ENCODE results near the gene PLCG2. TPM values are rescaled to one million over a fixed set of nuclear protein-coding genes. Genes with fewer than 3 reads are reported as not detected.

PLCG2 gene
- total and polyA plus RNA-seq, 2 of the 8 experiments (the other 6 are each of a cell fraction or from before 2014, with no cell fraction given), result 6.1 to 6.9 TPM

- peak in 1 of 2 experiments; percentile 28; a peak in 2 of 4 replicates for TF ChIP-seq HDAC2 (IDR thresholded peaks at IDR 0.05; ENCODE audit: borderline replicate concordance in 1 of 2, low read depth in 2 of 2, low read length in 2 of 2)
- no peak for TF ChIP-seq NANOG (IDR thresholded peaks at IDR 0.05; ENCODE audit: insufficient read depth, low read depth, low read length, poor library complexity, severe bottlenecking)
- 0 out of 3 replicates have a peak, but pooled peaks of 1 of the 2 experiments have one; percentile 36 for TF ChIP-seq EP300 (IDR thresholded peaks at IDR 0.05; ENCODE audit: borderline replicate concordance in 1 of 2, low read depth in 2 of 2, low read length in 2 of 2)
- TF ChIP-seq CREB1 (IDR thresholded peaks at IDR 0.05), result no peak
- TF ChIP-seq SIX5 (IDR thresholded peaks at IDR 0.05; ENCODE audit: low read depth, low read length), result no peak
- no peak for TF ChIP-seq BACH1 (IDR thresholded peaks at IDR 0.05; ENCODE audit: low read length)
Observed at GRCh38 chr16:81939164-81940056, 160.3 kb downstream of the PLCG2 start (continued).
